K562 (cell line): ENCODE results near the gene CASP5. TPM values are rescaled to one million over a fixed set of nuclear protein-coding genes. Genes with fewer than 3 reads are reported as not detected.

Source experiments
- ATAC-seq: fragments of 200-7000 bp; cut with Tn5 transposase; 3 replicates; pipeline ENCODE4 v1.9.1; 2020; ENCODE audit warnings: moderate library complexity
- BruUV-seq: library from RNA; stranded (reverse); fragments of 400-500 nt; replicated peaks from 2 replicates; lab custom pipeline; 2021; lab: Mats Ljungman, UMichigan
- CTCF ChIA-PET: fragments of 300-600 bp; formaldehyde crosslinking; extraction: SDS; loops from one replicate; lab custom pipeline; 2021; ENCODE audit warnings: low intra/inter-chr PET ratio; lab: Yijun Ruan, JAX
- POLR2A ChIA-PET: fragments of 300-600, 350-650 bp; sonication (Branson Sonifier 250); formaldehyde crosslinking; extraction: SDS; loops from one replicate; lab custom pipeline; 2021; ENCODE audit warnings: antibody characterized with exemption, inconsistent platforms; lab: Yijun Ruan, JAX
- DNase-seq, 4 experiments: peaks; one replicate each; pipeline versions ENCODE4 v3.0.0 to v3.0.0-alpha.2; 2011 to 2018; ENCODE audit warnings: low spot score in 3 of 4, mixed read lengths in 3 of 4; ENCODE audit errors: extremely low read depth in 1 of 4
- FAIRE-seq: peaks from 2 replicates; lab custom pipeline; 2011; peaks lifted over from hg19 to GRCh38; lab: Jason Lieb, UNC
- H2AFZ ChIP-seq: 2 replicates; pipeline ENCODE4 v1.6.0; 2011; ENCODE audit warnings: low read depth, low read length, control low read depth, inconsistent platforms
- H3K27ac ChIP-seq: fragments of 200-600 bp; 3 replicates; pipeline ENCODE4 v1.8.0; 2011; ENCODE audit warnings: low read depth, mild to moderate bottlenecking, control low read depth, inconsistent platforms, low read length, moderate library complexity, mixed read lengths; ENCODE audit errors: extremely low read depth
- H3K27me3 ChIP-seq, 2 experiments: fragments of 300-600 bp in 1 of 2; 2 replicates in 1 of 2; 3 replicates in 1 of 2; pipeline versions ENCODE4 v1.6.0 to v1.8.0; 2011; ENCODE audit warnings: inconsistent platforms in 2 of 2, low read length in 2 of 2, mild to moderate bottlenecking in 1 of 2, mixed read lengths in 1 of 2, moderate library complexity in 1 of 2; ENCODE audit not compliant: control insufficient read depth in 2 of 2, insufficient read depth in 2 of 2
- H3K36me3 ChIP-seq: fragments of 300-600 bp; 3 replicates; pipeline ENCODE4 v1.8.0; 2011; ENCODE audit warnings: mild to moderate bottlenecking, low read length, inconsistent platforms; ENCODE audit not compliant: control insufficient read depth, insufficient read depth
- H3K4me1 ChIP-seq, 2 experiments: fragments of 200-600 bp in 1 of 2; replicated peaks in 1 of 2; 2 replicates in 1 of 2; 3 replicates in 1 of 2; pipeline versions ENCODE4 v1.5.1 to v1.8.0; 2011; ENCODE audit warnings: inconsistent platforms in 2 of 2, low read length in 2 of 2, mild to moderate bottlenecking in 1 of 2, mixed read lengths in 1 of 2, moderate library complexity in 1 of 2; ENCODE audit not compliant: control insufficient read depth in 2 of 2, insufficient read depth in 2 of 2
- H3K4me2 ChIP-seq: 2 replicates; pipeline ENCODE4 v1.6.1; 2011; ENCODE audit warnings: low read length, control low read depth, inconsistent platforms, mixed read lengths; ENCODE audit not compliant: insufficient read depth
- H3K4me3 ChIP-seq: fragments of 200-600 bp; sonication (generic), shearing (Covaris generic); 2 replicates; pipeline ENCODE4 v1.5.1; 2016; ENCODE audit warnings: control low read depth, inconsistent platforms
- H3K79me2 ChIP-seq: fragments of 200-600 bp; 3 replicates; pipeline ENCODE4 v1.8.0; 2011; ENCODE audit warnings: low read length, inconsistent platforms; ENCODE audit not compliant: control insufficient read depth, insufficient read depth
- H3K9ac ChIP-seq, 2 experiments: 2 replicates each; pipeline versions ENCODE4 v1.6.0 to v1.6.1; 2011; ENCODE audit warnings: low read depth in 2 of 2, low read length in 2 of 2, control low read depth in 1 of 2, inconsistent platforms in 1 of 2, mild to moderate bottlenecking in 1 of 2, mixed read lengths in 1 of 2; ENCODE audit not compliant: insufficient read depth in 1 of 2
- H3K9me1 ChIP-seq: one replicate; pipeline ENCODE4 v1.6.0; 2011; ENCODE audit warnings: inconsistent platforms, mild to moderate bottlenecking, low read length, moderate library complexity; ENCODE audit not compliant: control insufficient read depth, insufficient read depth
- H3K9me3 ChIP-seq: replicated peaks from 2 replicates; pipeline ENCODE4 v1.5.1; 2011; ENCODE audit warnings: low read depth, low read length, inconsistent platforms; ENCODE audit not compliant: control insufficient read depth, insufficient read depth
- H4K20me1 ChIP-seq: replicated peaks from 2 replicates; pipeline ENCODE4 v1.6.1; 2011; ENCODE audit warnings: low read length, inconsistent platforms, mixed read lengths; ENCODE audit not compliant: control insufficient read depth, insufficient read depth
- HNRNPK ChIP-seq: fragments of 200-400 bp; formaldehyde crosslinking; IDR thresholded peaks from one replicate; pipeline ENCODE4 v1.6.1; 2018; ENCODE audit warnings: mild to moderate bottlenecking, low read depth, low read length; ENCODE audit not compliant: poor library complexity, severe bottlenecking
- HOXB6 ChIP-seq: fragments of 250-450 bp; sonication (Bioruptor Pico); IDR thresholded peaks from 2 replicates; pipeline ENCODE4 v1.5.1; 2022; ENCODE audit warnings: mild to moderate bottlenecking, borderline replicate concordance
- NCOA6 ChIP-seq: fragments of 450-650 bp; IDR thresholded peaks from 2 replicates; pipeline ENCODE4 v1.6.1; 2017; ENCODE audit warnings: mild to moderate bottlenecking
- NR3C1 ChIP-seq: sonication (generic); formaldehyde crosslinking; IDR thresholded peaks from 2 replicates; pipeline ENCODE4 v1.8.1; 2022; ENCODE audit warnings: missing genetic modification reagents
- RB1 ChIP-seq: fragments of 450-650 bp; IDR thresholded peaks from 2 replicates; pipeline ENCODE4 v1.6.1; 2017; ENCODE audit warnings: low read depth, mild to moderate bottlenecking
- RBM22 ChIP-seq: fragments of 200-400 bp; formaldehyde crosslinking; IDR thresholded peaks from 2 replicates; pipeline ENCODE4 v1.6.1; 2018; ENCODE audit warnings: low read length, low read depth; ENCODE audit not compliant: poor library complexity, severe bottlenecking
- WGBS: fragments of 100-300 bp; shearing (Covaris generic); methylation state at CpG from one replicate; pipeline ENCODE4 v1.1.6; 2016; ENCODE audit warnings: low coverage, mixed read lengths; ENCODE audit not compliant: insufficient coverage; ENCODE audit errors: missing lambda C conversion rate; 5-methylcytosine and 5-hydroxymethylcytosine counted together
- in situ Hi-C: fragments of 300-500 bp; cut with MboI; formaldehyde crosslinking; loops from 4 replicates; pipeline ENCODE4 v1.15.0; 2018; ENCODE audit warnings: inconsistent platforms, mixed read lengths
- intact Hi-C: fragments of 100-400 bp; cut with micrococcal nuclease; formaldehyde crosslinking; loops from 2 replicates; pipeline ENCODE4 v1.14.2; 2022
- polyA plus RNA-seq, 8 experiments: library from polyadenylated mRNA; depleted of rRNA in 4 of 8; stranded (reverse) in 5 of 8; unstranded in 3 of 8; fragments of >200 nt; fragmentation: Nextera tagmentation in 2 of 8; fragmentation: Illumina TruSeq in 1 of 8; extraction: Ambion mirVana in 2 of 8; extraction: Trizol in 1 of 8; gene quantifications; 2 replicates each; pipeline versions ENCODE4 v1.2.1 to v1.2.3, GENCODE V29; 2011 to 2014; ENCODE audit warnings: inconsistent platforms in 1 of 8, missing spikeins in 1 of 8
- total RNA-seq, 7 experiments: library from RNA; depleted of rRNA in 6 of 7; stranded (reverse); fragments of >200 nt in 6 of 7; fragmentation: Illumina TruSeq in 2 of 7; extraction: Trizol in 2 of 7; gene quantifications; 2 replicates each; pipeline versions ENCODE4 v1.2.1 to v1.2.3, GENCODE V29; 2011 to 2021; ENCODE audit warnings: low replicate concordance in 1 of 7
- TF ChIP-seq, protein P1 (sequence below): sonication (generic); formaldehyde crosslinking; IDR thresholded peaks from 2 replicates; pipeline ENCODE4 v1.8.1; 2023; ENCODE audit warnings: mild to moderate bottlenecking, missing genetic modification reagents

CASP5 gene
- total and polyA plus RNA-seq, 9 of the 15 experiments (the other 6 are each of a cell fraction or from before 2014, with no cell fraction given): not detected

DNA sequence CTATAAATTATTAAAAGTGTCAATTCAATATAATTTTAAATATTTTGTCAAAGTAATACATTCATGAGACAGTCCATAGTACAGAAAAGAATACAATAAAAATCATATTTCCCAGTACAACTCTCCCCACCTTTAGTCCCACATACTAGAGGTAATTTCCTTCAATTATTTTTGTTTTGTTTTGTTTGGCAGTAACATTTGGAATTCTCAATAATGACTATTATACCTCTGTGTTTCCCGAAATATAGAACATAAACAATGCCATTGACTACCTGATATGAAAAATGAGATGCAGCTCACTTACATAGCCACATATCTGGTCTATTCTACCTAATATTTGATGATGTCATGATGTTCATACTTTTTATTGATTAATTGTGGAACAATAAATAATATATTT is 30.2 kb downstream of the CASP5 start (continued):
- TF ChIP-seq, protein P1, sequence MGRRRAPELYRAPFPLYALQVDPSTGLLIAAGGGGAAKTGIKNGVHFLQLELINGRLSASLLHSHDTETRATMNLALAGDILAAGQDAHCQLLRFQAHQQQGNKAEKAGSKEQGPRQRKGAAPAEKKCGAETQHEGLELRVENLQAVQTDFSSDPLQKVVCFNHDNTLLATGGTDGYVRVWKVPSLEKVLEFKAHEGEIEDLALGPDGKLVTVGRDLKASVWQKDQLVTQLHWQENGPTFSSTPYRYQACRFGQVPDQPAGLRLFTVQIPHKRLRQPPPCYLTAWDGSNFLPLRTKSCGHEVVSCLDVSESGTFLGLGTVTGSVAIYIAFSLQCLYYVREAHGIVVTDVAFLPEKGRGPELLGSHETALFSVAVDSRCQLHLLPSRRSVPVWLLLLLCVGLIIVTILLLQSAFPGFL (CRISPR knock-in tag): no peak
- no peak for TF ChIP-seq HNRNPK
- no peak for TF ChIP-seq RBM22
- TF ChIP-seq RB1: no peak
- no peak for TF ChIP-seq HOXB6 (CRISPR knock-in tag)
- TF ChIP-seq, all 486 proteins: peak for 0

DNA sequence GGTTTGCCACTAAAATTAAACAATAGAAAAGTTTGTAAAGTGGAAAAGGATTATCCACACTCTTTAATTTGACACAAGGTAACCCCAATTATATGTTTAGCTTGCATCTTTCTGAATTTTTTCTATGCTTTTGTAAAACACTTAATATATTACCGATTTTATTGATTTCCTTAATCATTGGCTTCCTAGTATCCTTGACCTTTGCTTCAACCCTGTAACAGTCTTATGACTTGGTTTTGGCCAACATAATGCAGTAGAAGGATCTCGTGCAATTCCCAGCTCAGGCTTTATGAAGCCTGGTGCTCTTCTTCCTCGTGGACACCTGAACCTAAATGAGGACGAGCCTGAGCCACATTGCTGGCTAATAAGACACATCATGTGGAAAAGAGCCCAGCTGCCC is 31.0 kb downstream of the CASP5 start:
- ChIA-PET CTCF (no interaction called here), POLR2A (no interaction called here)
- H3K9ac ChIP-seq: no peak overlapping the region
- 1% methylated on average over 4 of the region's 4 CpGs for WGBS
- DNase-seq (no peak), FAIRE-seq (no peak), ATAC-seq (no peak)
- no peaks in the 10 kb centered on the region for H4K20me1 ChIP-seq
- no TSS peak for BruUV-seq
- in situ Hi-C loops: no loop called here
- no peak overlapping the region for H2AFZ ChIP-seq
- no peaks in the 10 kb centered on the region for H3K9me1 ChIP-seq
- intact Hi-C loops: no loop called here
- no peak overlapping the region for H3K4me3 ChIP-seq
- no peaks in the 10 kb centered on the region for H3K9me3 ChIP-seq
- no peaks in the 10 kb centered on the region for H3K27me3 ChIP-seq
- H3K4me1 ChIP-seq: no peaks in the 10 kb centered on the region
- no peaks in the 10 kb centered on the region for H3K79me2 ChIP-seq
- H3K4me2 ChIP-seq: no peak overlapping the region
- H3K27ac ChIP-seq: no peak overlapping the region
- no peak for TF ChIP-seq NR3C1 (CRISPR knock-in tag)
- TF ChIP-seq NCOA6: no peak
- H3K36me3 ChIP-seq: no peaks in the 10 kb centered on the region
